ENCODE results near the gene LDLRAP1.

Gene LDLRAP1

GRCh38 chr1:25541889-25542658 is 1.3 kb upstream of the LDLRAP1 start:
- FAIRE-seq (no peak), DNase-seq (ENCODE audit: insufficient read length, low spot score) (no peak)

GRCh38 chr1:25543005-25543424 is 391 bp upstream of the LDLRAP1 start:
- no peak for FAIRE-seq

GRCh38 chr1:25544243-25544764 is 898 bp downstream of the LDLRAP1 start:
- FAIRE-seq, result no peak

More at GRCh38 chr1:25543005-25543424, 391 bp upstream of the LDLRAP1 start:
- DNase-seq (ENCODE audit: insufficient read length, low spot score), result no peak

GRCh38 chr1:25544819-25545218 is 1.4 kb downstream of the LDLRAP1 start:
- DNase-seq (ENCODE audit: insufficient read length, low spot score), result peak; percentile 50
- peak; percentile 26 for FAIRE-seq

More at GRCh38 chr1:25544243-25544764, 898 bp downstream of the LDLRAP1 start:
- no peak for DNase-seq (ENCODE audit: insufficient read length, low spot score)

- no peak for FAIRE-seq
- DNase-seq (ENCODE audit: insufficient read length, low spot score), result no peak
Observed at GRCh38 chr1:25545767-25546166, 2.4 kb downstream of the LDLRAP1 start.

- DNase-seq (ENCODE audit: insufficient read length, low spot score), result no peak
- no peak for FAIRE-seq
Observed at GRCh38 chr1:25546193-25546592, 2.8 kb downstream of the LDLRAP1 start.

GRCh38 chr1:25548601-25549000 is 5.2 kb downstream of the LDLRAP1 start:
- FAIRE-seq (no peak), DNase-seq (ENCODE audit: insufficient read length, low spot score) (no peak)

GRCh38 chr1:25549273-25550154 is 6.1 kb downstream of the LDLRAP1 start:
- peak; percentile 54 for DNase-seq (ENCODE audit: insufficient read length, low spot score)

GRCh38 chr1:25550155-25550506 is 6.7 kb downstream of the LDLRAP1 start:
- FAIRE-seq (no peak), DNase-seq (ENCODE audit: insufficient read length, low spot score) (no peak)

More at GRCh38 chr1:25549273-25550154, 6.1 kb downstream of the LDLRAP1 start:
- FAIRE-seq, result no peak

GRCh38 chr1:25550683-25551310 is 7.4 kb downstream of the LDLRAP1 start:
- FAIRE-seq, result no peak
- no peak for DNase-seq (ENCODE audit: insufficient read length, low spot score)

- DNase-seq (ENCODE audit: insufficient read length, low spot score) (no peak), FAIRE-seq (no peak)
Observed at GRCh38 chr1:25553749-25554429, 10.5 kb downstream of the LDLRAP1 start.

GRCh38 chr1:25554430-25554780 is 11.0 kb downstream of the LDLRAP1 start:
- DNase-seq (ENCODE audit: insufficient read length, low spot score) (no peak), FAIRE-seq (no peak)

GRCh38 chr1:25554886-25555752 is 11.7 kb downstream of the LDLRAP1 start:
- FAIRE-seq (no peak), DNase-seq (ENCODE audit: insufficient read length, low spot score) (no peak)

- FAIRE-seq (no peak), DNase-seq (ENCODE audit: insufficient read length, low spot score) (no peak)
Observed at GRCh38 chr1:25555753-25556092, 12.3 kb downstream of the LDLRAP1 start.

- FAIRE-seq (no peak), DNase-seq (ENCODE audit: insufficient read length, low spot score) (no peak)
Observed at GRCh38 chr1:25556132-25556670, 12.8 kb downstream of the LDLRAP1 start.

- FAIRE-seq (no peak), DNase-seq (ENCODE audit: insufficient read length, low spot score) (no peak)
Observed at GRCh38 chr1:25556791-25557476, 13.5 kb downstream of the LDLRAP1 start.

- FAIRE-seq, result no peak
- DNase-seq (ENCODE audit: insufficient read length, low spot score), result no peak
Observed at GRCh38 chr1:25557543-25557942, 14.1 kb downstream of the LDLRAP1 start.

GRCh38 chr1:25559031-25559430 is 15.6 kb downstream of the LDLRAP1 start:
- FAIRE-seq (no peak), DNase-seq (ENCODE audit: insufficient read length, low spot score) (no peak)

- DNase-seq (ENCODE audit: insufficient read length, low spot score), result no peak
- FAIRE-seq, result no peak
Observed at GRCh38 chr1:25560001-25560400, 16.6 kb downstream of the LDLRAP1 start.
